ENCODE measurements around the gene GPRIN2.

GPRIN2 gene

DNA sequence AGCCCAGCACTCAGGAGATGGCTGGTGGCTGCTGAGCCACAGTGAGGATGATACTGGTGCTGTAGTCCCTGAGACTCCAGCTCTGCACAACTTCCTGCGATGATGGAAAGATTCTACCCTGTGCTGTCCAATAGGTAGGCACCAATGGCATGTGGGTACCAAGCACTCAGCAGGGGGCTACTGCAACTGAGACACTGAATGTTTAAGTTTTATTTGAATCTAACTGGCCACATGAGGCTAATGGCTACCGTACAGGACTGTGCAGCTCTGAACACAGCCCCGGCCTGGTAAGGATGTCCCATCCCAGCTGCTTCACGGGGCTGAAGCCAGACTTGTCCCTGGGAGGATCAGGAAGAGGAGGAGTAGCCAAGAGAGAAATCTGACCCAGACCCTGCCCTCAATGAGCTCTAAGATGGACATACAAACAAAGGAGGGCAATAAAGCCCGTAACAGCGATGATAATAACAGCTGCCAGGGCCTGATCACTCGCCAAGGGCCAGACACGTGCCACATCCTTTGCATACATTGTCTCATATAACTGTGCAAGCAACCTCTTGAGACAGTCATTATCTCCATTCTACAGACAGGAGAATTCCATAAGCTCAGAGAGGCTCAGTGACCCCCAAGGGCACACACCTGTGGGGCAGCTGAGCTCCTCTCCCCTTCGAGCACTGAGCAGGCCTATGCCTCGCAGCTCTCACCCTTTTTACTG, 3.8 kb downstream of the GPRIN2 start:
- TF ChIP-seq, protein P1, sequence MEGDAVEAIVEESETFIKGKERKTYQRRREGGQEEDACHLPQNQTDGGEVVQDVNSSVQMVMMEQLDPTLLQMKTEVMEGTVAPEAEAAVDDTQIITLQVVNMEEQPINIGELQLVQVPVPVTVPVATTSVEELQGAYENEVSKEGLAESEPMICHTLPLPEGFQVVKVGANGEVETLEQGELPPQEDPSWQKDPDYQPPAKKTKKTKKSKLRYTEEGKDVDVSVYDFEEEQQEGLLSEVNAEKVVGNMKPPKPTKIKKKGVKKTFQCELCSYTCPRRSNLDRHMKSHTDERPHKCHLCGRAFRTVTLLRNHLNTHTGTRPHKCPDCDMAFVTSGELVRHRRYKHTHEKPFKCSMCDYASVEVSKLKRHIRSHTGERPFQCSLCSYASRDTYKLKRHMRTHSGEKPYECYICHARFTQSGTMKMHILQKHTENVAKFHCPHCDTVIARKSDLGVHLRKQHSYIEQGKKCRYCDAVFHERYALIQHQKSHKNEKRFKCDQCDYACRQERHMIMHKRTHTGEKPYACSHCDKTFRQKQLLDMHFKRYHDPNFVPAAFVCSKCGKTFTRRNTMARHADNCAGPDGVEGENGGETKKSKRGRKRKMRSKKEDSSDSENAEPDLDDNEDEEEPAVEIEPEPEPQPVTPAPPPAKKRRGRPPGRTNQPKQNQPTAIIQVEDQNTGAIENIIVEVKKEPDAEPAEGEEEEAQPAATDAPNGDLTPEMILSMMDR (IDR thresholded peaks at IDR 0.05; ENCODE audit: borderline replicate concordance, insufficient read depth, low read depth, low read length) = no peak
- no peak overlapping the region for H3K4me3 ChIP-seq (ENCODE audit: low read depth, low read length)

- TF ChIP-seq, protein P1 (IDR thresholded peaks at IDR 0.05; ENCODE audit: borderline replicate concordance, insufficient read depth, low read depth, low read length) = no peak
Observed at GRCh38 chr10:46551701-46552525, 4.5 kb downstream of the GPRIN2 start.

DNA sequence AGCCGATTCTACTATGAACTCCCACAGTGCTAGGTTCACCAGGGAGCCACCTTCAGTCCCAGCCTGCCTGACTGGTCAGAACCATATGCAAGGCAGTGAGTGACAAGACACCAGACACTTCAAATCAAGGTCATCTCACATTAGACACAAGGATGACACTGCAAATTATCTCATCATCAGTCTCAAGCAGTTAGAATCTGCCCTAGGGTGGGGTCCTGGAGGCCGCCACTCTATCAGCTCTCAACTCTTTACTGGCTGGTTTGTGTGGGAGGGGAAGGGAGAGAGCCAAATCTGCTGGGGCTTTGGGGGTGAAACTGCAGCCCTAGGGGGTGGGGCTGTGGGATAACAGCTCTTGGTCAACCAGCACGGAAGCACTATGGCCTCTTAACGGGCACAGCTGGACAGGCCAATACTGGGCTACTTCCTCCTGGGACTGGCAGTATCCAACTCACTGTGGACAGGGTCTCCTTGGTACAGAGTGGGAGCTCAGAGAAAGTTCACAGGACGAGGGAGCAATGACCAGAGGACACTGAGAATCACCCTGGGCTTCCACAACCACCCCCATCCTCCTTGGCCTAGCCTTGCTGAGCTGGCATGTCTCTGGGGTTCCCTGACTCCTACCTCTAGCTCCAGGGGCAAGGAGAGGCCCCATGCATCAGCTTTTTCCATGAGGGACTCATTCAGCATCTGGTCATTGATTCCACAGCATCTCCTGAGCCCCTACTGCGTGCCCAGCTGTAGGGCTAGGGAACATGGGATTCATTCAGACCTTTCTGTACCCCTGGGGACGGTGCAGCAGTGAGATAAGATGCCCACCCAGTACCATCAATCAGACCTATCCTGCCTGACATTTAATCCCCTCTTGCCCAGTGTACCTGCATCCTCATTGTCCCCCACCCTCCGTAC, 5.4 kb downstream of the GPRIN2 start:
- no peak overlapping the region for H3K4me3 ChIP-seq (ENCODE audit: low read depth, low read length)
- TF ChIP-seq, protein P1 (IDR thresholded peaks at IDR 0.05; ENCODE audit: borderline replicate concordance, insufficient read depth, low read depth, low read length) = no peak

More at GRCh38 chr10:46551701-46552525, 4.5 kb downstream of the GPRIN2 start:
- H3K4me3 ChIP-seq (ENCODE audit: low read depth, low read length) = no peak overlapping the region

GRCh38 chr10:46550076-46550790, 6.2 kb downstream of the GPRIN2 start:
- TF ChIP-seq, protein P1 (IDR thresholded peaks at IDR 0.05; ENCODE audit: borderline replicate concordance, insufficient read depth, low read depth, low read length) = no peak
- H3K4me3 ChIP-seq (ENCODE audit: low read depth, low read length) = no peak overlapping the region

- TF ChIP-seq, protein P1 (IDR thresholded peaks at IDR 0.05; ENCODE audit: borderline replicate concordance, insufficient read depth, low read depth, low read length) = no peak
- no peak overlapping the region for H3K4me3 ChIP-seq (ENCODE audit: low read depth, low read length)
Observed at GRCh38 chr10:46549171-46550075, 7.0 kb downstream of the GPRIN2 start.

All from GM12875 (cell line).